ENCODE results near the gene SGSH. TPM values are rescaled to one million over a fixed set of nuclear protein-coding genes. Genes with fewer than 3 reads are reported as not detected.

Gene SGSH
- polyA plus RNA-seq, 1 donor = 77.5 TPM

- Histone ChIP-seq H3K9me3 (ENCODE audit: control insufficient read depth, low read depth, low read length) (peaks cover 7% of the 10 kb centered on the region), H3K36me3 (ENCODE audit: control insufficient read depth, insufficient read depth, low read length) (peaks cover 69% of the 10 kb centered on the region), H3K4me3 (ENCODE audit: low read length) (no peak overlapping the region), H3K4me1 (ENCODE audit: control insufficient read depth, insufficient read depth, low read length) (peaks cover 7% of the 10 kb centered on the region), H3K27ac (ENCODE audit: low read length) (no peak overlapping the region), H3K27me3 (ENCODE audit: control insufficient read depth, insufficient read depth, low read length) (no peaks in the 10 kb centered on the region)
- no peak for DNase-seq
- no CpG with 5 or more reads among the region's 11 CpGs for WGBS (ENCODE audit: insufficient coverage, low lambda C conversion rate)
Measured at GRCh38 chr17:80227666-80228065, 7.5 kb upstream of the SGSH start.

GRCh38 chr17:80227156-80227555 lies 7.0 kb upstream of the SGSH start:
- WGBS (ENCODE audit: insufficient coverage, low lambda C conversion rate) = no CpG with 5 or more reads among the region's 4 CpGs

GRCh38 chr17:80225230-80225629 lies 5.1 kb upstream of the SGSH start:
- no peak overlapping the region for H3K4me3 ChIP-seq (ENCODE audit: low read length)
- H3K9me3 ChIP-seq (ENCODE audit: control insufficient read depth, low read depth, low read length) = no peaks in the 10 kb centered on the region
- WGBS (ENCODE audit: insufficient coverage, low lambda C conversion rate) = no CpG with 5 or more reads among the region's 6 CpGs
- H3K4me1 ChIP-seq (ENCODE audit: control insufficient read depth, insufficient read depth, low read length) = peaks cover 16% of the 10 kb centered on the region
- no peaks in the 10 kb centered on the region for H3K27me3 ChIP-seq (ENCODE audit: control insufficient read depth, insufficient read depth, low read length)
- H3K36me3 ChIP-seq (ENCODE audit: control insufficient read depth, insufficient read depth, low read length) = peaks cover 62% of the 10 kb centered on the region
- no peak overlapping the region for H3K27ac ChIP-seq (ENCODE audit: low read length)
- no peak for DNase-seq

More at GRCh38 chr17:80227156-80227555, 7.0 kb upstream of the SGSH start:
- no peak for DNase-seq
- H3K4me3 ChIP-seq (ENCODE audit: low read length) = no peak overlapping the region
- H3K36me3 ChIP-seq (ENCODE audit: control insufficient read depth, insufficient read depth, low read length) = peaks cover 71% of the 10 kb centered on the region
- H3K9me3 ChIP-seq (ENCODE audit: control insufficient read depth, low read depth, low read length) = peaks cover 2% of the 10 kb centered on the region
- peaks cover 11% of the 10 kb centered on the region for H3K4me1 ChIP-seq (ENCODE audit: control insufficient read depth, insufficient read depth, low read length)
- H3K27ac ChIP-seq (ENCODE audit: low read length) = no peak overlapping the region
- no peaks in the 10 kb centered on the region for H3K27me3 ChIP-seq (ENCODE audit: control insufficient read depth, insufficient read depth, low read length)

GRCh38 chr17:80224683-80225082 lies 4.5 kb upstream of the SGSH start:
- no peak overlapping the region for H3K4me3 ChIP-seq (ENCODE audit: low read length)
- no peaks in the 10 kb centered on the region for H3K27me3 ChIP-seq (ENCODE audit: control insufficient read depth, insufficient read depth, low read length)
- no peak for DNase-seq
- peaks cover 16% of the 10 kb centered on the region for H3K4me1 ChIP-seq (ENCODE audit: control insufficient read depth, insufficient read depth, low read length)
- H3K9me3 ChIP-seq (ENCODE audit: control insufficient read depth, low read depth, low read length) = no peaks in the 10 kb centered on the region
- peaks cover 60% of the 10 kb centered on the region for H3K36me3 ChIP-seq (ENCODE audit: control insufficient read depth, insufficient read depth, low read length)
- no peak overlapping the region for H3K27ac ChIP-seq (ENCODE audit: low read length)
- no CpG with 5 or more reads among the region's 6 CpGs for WGBS (ENCODE audit: insufficient coverage, low lambda C conversion rate)

GRCh38 chr17:80223838-80224497 lies 3.8 kb upstream of the SGSH start:
- no peak for DNase-seq
- Histone ChIP-seq H3K27ac (ENCODE audit: low read length) (no peak overlapping the region), H3K36me3 (ENCODE audit: control insufficient read depth, insufficient read depth, low read length) (peaks cover 56% of the 10 kb centered on the region), H3K9me3 (ENCODE audit: control insufficient read depth, low read depth, low read length) (no peaks in the 10 kb centered on the region), H3K27me3 (ENCODE audit: control insufficient read depth, insufficient read depth, low read length) (no peaks in the 10 kb centered on the region), H3K4me1 (ENCODE audit: control insufficient read depth, insufficient read depth, low read length) (peaks cover 16% of the 10 kb centered on the region), H3K4me3 (ENCODE audit: low read length) (no peak overlapping the region)
- WGBS (ENCODE audit: insufficient coverage, low lambda C conversion rate) = no CpG with 5 or more reads among the region's 11 CpGs

GRCh38 chr17:80223142-80223815 lies 3.1 kb upstream of the SGSH start:
- Histone ChIP-seq H3K36me3 (ENCODE audit: control insufficient read depth, insufficient read depth, low read length) (peaks cover 52% of the 10 kb centered on the region), H3K27ac (ENCODE audit: low read length) (no peak overlapping the region), H3K9me3 (ENCODE audit: control insufficient read depth, low read depth, low read length) (no peaks in the 10 kb centered on the region), H3K27me3 (ENCODE audit: control insufficient read depth, insufficient read depth, low read length) (no peaks in the 10 kb centered on the region), H3K4me1 (ENCODE audit: control insufficient read depth, insufficient read depth, low read length) (peaks cover 21% of the 10 kb centered on the region), H3K4me3 (ENCODE audit: low read length) (no peak overlapping the region)
- DNase-seq = no peak
- no CpG with 5 or more reads among the region's 18 CpGs for WGBS (ENCODE audit: insufficient coverage, low lambda C conversion rate)

- peaks cover 23% of the 10 kb centered on the region for H3K4me1 ChIP-seq (ENCODE audit: control insufficient read depth, insufficient read depth, low read length)
- no peak overlapping the region for H3K27ac ChIP-seq (ENCODE audit: low read length)
- no CpG with 5 or more reads among the region's 18 CpGs for WGBS (ENCODE audit: insufficient coverage, low lambda C conversion rate)
- H3K4me3 ChIP-seq (ENCODE audit: low read length) = no peak overlapping the region
- no peaks in the 10 kb centered on the region for H3K9me3 ChIP-seq (ENCODE audit: control insufficient read depth, low read depth, low read length)
- peaks cover 50% of the 10 kb centered on the region for H3K36me3 ChIP-seq (ENCODE audit: control insufficient read depth, insufficient read depth, low read length)
- DNase-seq = no peak
- H3K27me3 ChIP-seq (ENCODE audit: control insufficient read depth, insufficient read depth, low read length) = no peaks in the 10 kb centered on the region
Measured at GRCh38 chr17:80222376-80223141, 2.4 kb upstream of the SGSH start.

GRCh38 chr17:80221351-80222105 lies 1.4 kb upstream of the SGSH start:
- Histone ChIP-seq H3K4me1 (ENCODE audit: control insufficient read depth, insufficient read depth, low read length) (peaks cover 23% of the 10 kb centered on the region), H3K9me3 (ENCODE audit: control insufficient read depth, low read depth, low read length) (no peaks in the 10 kb centered on the region), H3K27ac (ENCODE audit: low read length) (peak overlapping the region; percentile 89), H3K4me3 (ENCODE audit: low read length) (peak overlapping the region; percentile 89), H3K27me3 (ENCODE audit: control insufficient read depth, insufficient read depth, low read length) (no peaks in the 10 kb centered on the region), H3K36me3 (ENCODE audit: control insufficient read depth, insufficient read depth, low read length) (peaks cover 51% of the 10 kb centered on the region)
- WGBS (ENCODE audit: insufficient coverage, low lambda C conversion rate) = no CpG with 5 or more reads among the region's 29 CpGs
- peak; percentile 90 to 94 for DNase-seq

GRCh38 chr17:80220736-80221215 lies 643 bp upstream of the SGSH start:
- H3K9me3 ChIP-seq (ENCODE audit: control insufficient read depth, low read depth, low read length) = no peaks in the 10 kb centered on the region
- no peaks in the 10 kb centered on the region for H3K27me3 ChIP-seq (ENCODE audit: control insufficient read depth, insufficient read depth, low read length)
- peak; percentile 52 to 61 for DNase-seq
- 0% methylated on average over 1 of the region's 41 CpGs for WGBS (ENCODE audit: insufficient coverage, low lambda C conversion rate)
- peak overlapping the region; percentile 89 for H3K4me3 ChIP-seq (ENCODE audit: low read length)
- peaks cover 54% of the 10 kb centered on the region for H3K36me3 ChIP-seq (ENCODE audit: control insufficient read depth, insufficient read depth, low read length)
- H3K27ac ChIP-seq (ENCODE audit: low read length) = peak overlapping the region; percentile 89
- peaks cover 23% of the 10 kb centered on the region for H3K4me1 ChIP-seq (ENCODE audit: control insufficient read depth, insufficient read depth, low read length)

GRCh38 chr17:80219763-80220053 lies 425 bp downstream of the SGSH start:
- peaks cover 2% of the 10 kb centered on the region for H3K9me3 ChIP-seq (ENCODE audit: control insufficient read depth, low read depth, low read length)
- peaks cover 56% of the 10 kb centered on the region for H3K36me3 ChIP-seq (ENCODE audit: control insufficient read depth, insufficient read depth, low read length)
- H3K4me1 ChIP-seq (ENCODE audit: control insufficient read depth, insufficient read depth, low read length) = peaks cover 23% of the 10 kb centered on the region
- H3K27me3 ChIP-seq (ENCODE audit: control insufficient read depth, insufficient read depth, low read length) = no peaks in the 10 kb centered on the region
- WGBS (ENCODE audit: insufficient coverage, low lambda C conversion rate) = no CpG with 5 or more reads among the region's 5 CpGs
- peak overlapping the region; percentile 89 for H3K4me3 ChIP-seq (ENCODE audit: low read length)
- H3K27ac ChIP-seq (ENCODE audit: low read length) = peak overlapping the region; percentile 89
- DNase-seq = no peak

Data from large intestine (tissue), 3 donors.